ENCODE results near the gene IQGAP3. TPM values are rescaled to one million over a fixed set of nuclear protein-coding genes. Genes with fewer than 3 reads are reported as not detected.

Gene IQGAP3
- polyA plus RNA-seq, 1 experiment, result 28.1 TPM

DNA sequence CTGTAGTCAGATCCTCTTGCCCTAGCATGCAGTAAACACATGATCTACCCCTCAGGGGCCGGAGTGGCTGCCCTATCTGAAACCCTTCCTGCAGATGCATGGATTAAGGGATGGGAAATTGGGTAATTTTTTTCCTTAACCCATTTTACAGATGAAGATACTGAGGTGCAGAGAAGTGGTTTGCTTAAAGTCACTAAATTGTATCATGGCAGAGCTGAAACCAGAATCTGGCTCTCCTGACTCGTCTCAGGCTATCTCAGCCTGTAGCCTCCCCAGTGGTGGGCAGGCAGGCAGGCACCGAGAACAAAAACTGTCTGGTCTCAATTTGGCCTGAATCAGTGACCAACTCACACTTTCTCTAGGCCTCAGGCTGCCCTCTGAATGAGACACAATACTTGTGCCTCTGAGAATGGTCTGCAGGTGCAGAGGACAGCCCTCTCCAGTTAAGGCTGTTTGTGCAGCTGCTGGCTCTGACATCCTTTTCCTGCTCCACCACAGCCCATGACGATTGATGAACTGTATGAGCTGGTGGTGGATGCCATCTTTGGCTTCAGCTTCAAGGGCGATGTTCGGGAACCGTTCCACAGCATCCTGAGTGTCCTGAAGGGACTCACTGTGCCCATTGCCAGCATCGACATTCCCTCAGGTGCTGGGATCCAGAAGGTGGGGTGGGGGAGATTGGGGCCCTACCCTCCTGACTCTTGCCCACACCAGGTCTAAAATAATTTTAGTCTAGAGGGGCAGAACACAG, 20.7 kb upstream of the IQGAP3 start:
- Histone ChIP-seq H3K27me3 (ENCODE audit: control insufficient read depth, insufficient read depth, low read length) (no peaks in the 10 kb centered on the region), H3K4me3 (ENCODE audit: low read depth, low read length) (no peak overlapping the region), H3K36me3 (ENCODE audit: control insufficient read depth, insufficient read depth, low read length) (peaks cover 10% of the 10 kb centered on the region)
- TF ChIP-seq, protein P1, sequence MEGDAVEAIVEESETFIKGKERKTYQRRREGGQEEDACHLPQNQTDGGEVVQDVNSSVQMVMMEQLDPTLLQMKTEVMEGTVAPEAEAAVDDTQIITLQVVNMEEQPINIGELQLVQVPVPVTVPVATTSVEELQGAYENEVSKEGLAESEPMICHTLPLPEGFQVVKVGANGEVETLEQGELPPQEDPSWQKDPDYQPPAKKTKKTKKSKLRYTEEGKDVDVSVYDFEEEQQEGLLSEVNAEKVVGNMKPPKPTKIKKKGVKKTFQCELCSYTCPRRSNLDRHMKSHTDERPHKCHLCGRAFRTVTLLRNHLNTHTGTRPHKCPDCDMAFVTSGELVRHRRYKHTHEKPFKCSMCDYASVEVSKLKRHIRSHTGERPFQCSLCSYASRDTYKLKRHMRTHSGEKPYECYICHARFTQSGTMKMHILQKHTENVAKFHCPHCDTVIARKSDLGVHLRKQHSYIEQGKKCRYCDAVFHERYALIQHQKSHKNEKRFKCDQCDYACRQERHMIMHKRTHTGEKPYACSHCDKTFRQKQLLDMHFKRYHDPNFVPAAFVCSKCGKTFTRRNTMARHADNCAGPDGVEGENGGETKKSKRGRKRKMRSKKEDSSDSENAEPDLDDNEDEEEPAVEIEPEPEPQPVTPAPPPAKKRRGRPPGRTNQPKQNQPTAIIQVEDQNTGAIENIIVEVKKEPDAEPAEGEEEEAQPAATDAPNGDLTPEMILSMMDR (IDR thresholded peaks at IDR 0.05; ENCODE audit: insufficient read depth, low read depth, low read length), result no peak
- ChIA-PET POLR2A (no interaction called here), CTCF (interaction anchor here (0.6 to 3.1 kb wide), 7 partner anchors 11 to 207 kb away, joined by 3 to 16 read pairs (median 5); no protein-coding TSS in a partner anchor)
- no peak for DNase-seq (ENCODE audit: low read depth)

DNA sequence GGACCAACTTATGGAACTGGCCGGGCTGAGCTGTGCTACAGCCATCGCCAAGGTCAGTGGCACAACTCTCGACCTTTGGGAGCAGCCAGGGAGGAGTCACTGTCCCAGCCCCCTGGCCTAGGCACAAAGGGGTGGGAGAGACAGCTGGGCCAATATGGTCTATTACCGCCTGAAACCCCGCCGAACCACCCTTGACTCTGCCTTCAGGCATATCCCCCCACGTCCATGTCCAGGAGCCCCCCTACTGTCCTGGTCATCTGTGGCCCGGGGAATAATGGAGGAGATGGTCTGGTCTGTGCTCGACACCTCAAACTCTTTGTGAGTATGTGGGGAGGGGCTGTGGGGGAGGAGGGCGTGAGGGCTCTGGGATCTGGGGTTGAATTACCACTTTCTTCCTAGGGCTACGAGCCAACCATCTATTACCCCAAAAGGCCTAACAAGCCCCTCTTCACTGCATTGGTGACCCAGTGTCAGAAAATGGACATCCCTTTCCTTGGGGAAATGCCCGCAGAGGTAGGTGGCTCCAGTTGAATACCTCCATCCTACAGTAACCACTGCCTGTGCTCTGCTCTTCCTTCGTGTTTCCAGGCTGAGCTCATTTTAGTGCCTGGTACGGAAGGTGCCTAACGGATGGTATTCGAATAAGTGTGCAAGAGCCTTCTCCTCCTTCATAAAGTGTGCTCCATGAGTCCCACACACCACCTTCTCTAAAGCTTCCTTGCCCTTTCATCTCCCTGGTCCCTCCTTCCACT, 20.0 kb upstream of the IQGAP3 start:
- Histone ChIP-seq H3K4me3 (ENCODE audit: low read depth, low read length) (peak overlapping the region; percentile 54), H3K27me3 (ENCODE audit: control insufficient read depth, insufficient read depth, low read length) (no peaks in the 10 kb centered on the region), H3K36me3 (ENCODE audit: control insufficient read depth, insufficient read depth, low read length) (peaks cover 8% of the 10 kb centered on the region)
- DNase-seq (ENCODE audit: low read depth), result no peak
- TF ChIP-seq, protein P1 (IDR thresholded peaks at IDR 0.05; ENCODE audit: insufficient read depth, low read depth, low read length), result no peak
- POLR2A ChIA-PET, result interaction anchor here (0.5 kb wide), 1 partner anchor 92 kb away, joined by 8 read pairs; the partner anchor contains the start of gene MEF2D
- CTCF ChIA-PET, result interaction anchor here (0.8 to 3.1 kb wide), 15 partner anchors 10 to 234 kb away, joined by 3 to 16 read pairs (median 5); partner anchors contain the start of gene GPATCH4

DNA sequence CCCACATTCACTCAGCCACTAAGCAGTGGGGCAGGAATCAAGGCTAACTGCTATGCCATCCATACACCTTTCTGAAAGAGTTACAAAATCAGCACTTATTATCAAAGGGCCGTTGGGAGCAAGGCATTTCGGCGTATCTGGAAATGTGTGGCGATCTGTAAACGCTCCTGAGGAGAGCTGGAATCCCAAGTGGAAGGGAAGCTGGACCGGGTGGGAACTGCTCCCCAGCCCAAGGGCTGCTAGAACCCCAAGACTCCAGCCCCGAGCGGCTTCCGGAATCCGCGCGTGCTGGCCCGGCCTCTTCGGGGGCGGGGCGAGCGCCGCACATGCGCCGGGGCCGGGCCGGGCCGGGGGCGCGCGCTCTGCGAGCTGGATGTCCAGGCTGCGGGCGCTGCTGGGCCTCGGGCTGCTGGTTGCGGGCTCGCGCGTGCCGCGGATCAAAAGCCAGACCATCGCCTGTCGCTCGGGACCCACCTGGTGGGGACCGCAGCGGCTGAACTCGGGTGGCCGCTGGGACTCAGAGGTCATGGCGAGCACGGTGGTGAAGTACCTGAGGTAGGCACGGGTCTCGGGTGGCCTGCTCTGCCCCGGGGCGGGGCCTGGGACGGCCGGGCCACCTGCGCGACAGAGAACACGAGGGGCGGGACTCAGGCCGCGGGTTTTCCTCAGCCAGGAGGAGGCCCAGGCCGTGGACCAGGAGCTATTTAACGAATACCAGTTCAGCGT, 19.2 kb upstream of the IQGAP3 start, which contains the start of gene NAXE:
Gene NAXE, plus strand, starts transcription at position 345 of the 726 bp plus-strand sequence. Its CDS starts 29 bp downstream, at position 374.
- TF ChIP-seq, protein P1 (IDR thresholded peaks at IDR 0.05; ENCODE audit: insufficient read depth, low read depth, low read length), result no peak
- peak within 1 kb of the TSS; percentile 54 for H3K4me3 ChIP-seq (ENCODE audit: low read depth, low read length)
- no peaks in the 10 kb centered on the region for H3K27me3 ChIP-seq (ENCODE audit: control insufficient read depth, insufficient read depth, low read length)
- ChIA-PET POLR2A (interaction anchor here (0.5 kb wide), 1 partner anchor 91 kb away, joined by 8 read pairs; the partner anchor contains the start of gene MEF2D), CTCF (interaction anchor here (0.6 to 3.1 kb wide), 17 partner anchors 10 to 235 kb away, joined by 3 to 16 read pairs (median 4); partner anchors contain the start of gene GPATCH4)
- peaks cover 7% of the 10 kb centered on the region for H3K36me3 ChIP-seq (ENCODE audit: control insufficient read depth, insufficient read depth, low read length)
- no peak for DNase-seq (ENCODE audit: low read depth)

DNA sequence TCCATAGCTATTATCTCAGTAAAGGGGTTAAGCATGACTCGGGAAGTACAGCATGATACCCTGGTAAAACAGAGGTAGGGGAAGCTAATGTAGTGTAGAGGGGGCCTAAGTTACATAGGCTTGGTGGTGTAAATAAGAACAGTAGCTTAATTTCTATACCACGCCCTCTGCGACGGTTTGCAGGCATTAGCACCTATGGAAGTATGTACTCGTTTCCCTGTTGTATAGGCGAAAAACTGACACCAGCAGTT, 18.7 kb upstream of the IQGAP3 start:
- Histone ChIP-seq H3K27me3 (ENCODE audit: control insufficient read depth, insufficient read depth, low read length) (0 out of 2 replicates have a peak, but pooled peaks cover under 1% of the 10 kb centered on the region), H3K36me3 (ENCODE audit: control insufficient read depth, insufficient read depth, low read length) (peaks cover 5% of the 10 kb centered on the region), H3K4me3 (ENCODE audit: low read depth, low read length) (peak overlapping the region; percentile 54)
- DNase-seq (ENCODE audit: low read depth), result no peak
- TF ChIP-seq, protein P1 (IDR thresholded peaks at IDR 0.05; ENCODE audit: insufficient read depth, low read depth, low read length), result no peak
- ChIA-PET POLR2A (no interaction called here), CTCF (interaction anchor here (0.6 to 2.6 kb wide), 13 partner anchors 9 to 235 kb away, joined by 3 to 16 read pairs (median 5); partner anchors contain the start of gene GPATCH4)
